ENCODE data around the gene OR51G1.
"Not testable (repeated sequence)": the region's sequence is repeated elsewhere in the genome, so short reads cannot be mapped to it uniquely, and the experiment has no call there.

The OR51G1 gene

GRCh38 chr11:4924239-4924638 lies at the start of gene OR51G1:
OR51G1 (minus strand) TSS chr11:4924339; CDS start chr11:4924339, 0 bp downstream.
- no peak within 1 kb of the TSS for H3K27ac ChIP-seq
- TF ChIP-seq ZFX (IDR thresholded peaks at IDR 0.05; ENCODE audit: borderline replicate concordance) (no peak), CTCF (IDR thresholded peaks at IDR 0.05) (no peak)

GRCh38 chr11:4962816-4963215 lies 38.7 kb upstream of the OR51G1 start:
- H3K27ac ChIP-seq = no peak overlapping the region
- TF ChIP-seq CTCF (IDR thresholded peaks at IDR 0.05) (no peak), ZFX (IDR thresholded peaks at IDR 0.05; ENCODE audit: borderline replicate concordance) (no peak)

- TF ChIP-seq CTCF (IDR thresholded peaks at IDR 0.05) = no peak
- no peak for TF ChIP-seq ZFX (IDR thresholded peaks at IDR 0.05; ENCODE audit: borderline replicate concordance)
Observed at GRCh38 chr11:4960877-4961276, 36.7 kb upstream of the OR51G1 start.

GRCh38 chr11:4957396-4957795 lies 33.3 kb upstream of the OR51G1 start:
- TF ChIP-seq ZFX (IDR thresholded peaks at IDR 0.05; ENCODE audit: borderline replicate concordance) = no peak
- no peak overlapping the region for H3K27ac ChIP-seq

More at GRCh38 chr11:4960877-4961276, 36.7 kb upstream of the OR51G1 start:
- H3K27ac ChIP-seq = no peak overlapping the region

GRCh38 chr11:4955613-4956012 lies 31.5 kb upstream of the OR51G1 start, which contains the start of gene OR51A2:
OR51A2 (minus strand) TSS chr11:4955713; CDS start chr11:4955713, 0 bp downstream.
- not testable (repeated sequence) for H3K27ac ChIP-seq

- H3K27ac ChIP-seq = no peak within 1 kb of the TSS
- no peak for TF ChIP-seq CTCF (IDR thresholded peaks at IDR 0.05)
- TF ChIP-seq ZFX (IDR thresholded peaks at IDR 0.05; ENCODE audit: borderline replicate concordance) = no peak
Observed at GRCh38 chr11:4947505-4947904, 23.4 kb upstream of the OR51G1 start, which contains the start of gene OR51A4. OR51A4 (minus strand) TSS chr11:4947605; CDS start chr11:4947100, 505 bp downstream.

GRCh38 chr11:4936745-4937144 lies 12.6 kb upstream of the OR51G1 start:
- TF ChIP-seq CTCF (IDR thresholded peaks at IDR 0.05) = no peak
- no peak for TF ChIP-seq ZFX (IDR thresholded peaks at IDR 0.05; ENCODE audit: borderline replicate concordance)
- H3K27ac ChIP-seq = no peak overlapping the region

GRCh38 chr11:4932751-4933150 lies 8.6 kb upstream of the OR51G1 start:
- TF ChIP-seq CTCF (IDR thresholded peaks at IDR 0.05) = no peak
- no peak for TF ChIP-seq ZFX (IDR thresholded peaks at IDR 0.05; ENCODE audit: borderline replicate concordance)
- no peak overlapping the region for H3K27ac ChIP-seq

Data from 22Rv1 (cell line).